ENCODE results near the gene C19orf73. TPM values are rescaled to one million over a fixed set of nuclear protein-coding genes. Genes with fewer than 3 reads are reported as not detected.
A peak's percentile ranks its signal among the peaks of the same experiment; 100 is the strongest.

C19orf73 gene
- total RNA-seq, 6 donors from 2014 or later = 0.89 to 7.9 (median 2.3) TPM; not detected in 1

GRCh38 chr19:49101160-49101559 is 17.8 kb downstream of the C19orf73 start:
- Histone ChIP-seq H3K27ac (no peak overlapping the region), H3K9me3 (no peaks in the 10 kb centered on the region), H3K27me3 (no peaks in the 10 kb centered on the region), H3K4me3 (no peak overlapping the region), H3K36me3 (peaks cover 19 to 99% (median 87%) of the 10 kb centered on the region in 4 donors), H3K4me1 (peaks cover 4 to 5% (median 4%) of the 10 kb centered on the region in 4 donors)
- 89 to 91% methylated on average over 9 to 12 of the region's 12 CpGs for WGBS, 2 donors
- TF ChIP-seq POLR2AphosphoS5 (IDR thresholded peaks at IDR 0.05) (no peak), EP300 (IDR thresholded peaks at IDR 0.05) (no peak), POLR2A (IDR thresholded peaks at IDR 0.05) (no peak), CTCF (IDR thresholded peaks at IDR 0.05) (no peak)
- no peak for ATAC-seq (ENCODE audit: low FRiP score in 2 of 2)
- peak in 1 of 2 donors; percentile 47 for DNase-seq

GRCh38 chr19:49098795-49099194 is 20.1 kb downstream of the C19orf73 start:
- H3K27me3 ChIP-seq = no peaks in the 10 kb centered on the region
- WGBS, 2 donors = 57 to 65% methylated on average over 4 of the region's 4 CpGs
- ATAC-seq (ENCODE audit: low FRiP score in 2 of 2) = no peak
- peaks cover 4 to 5% (median 4%) of the 10 kb centered on the region in 4 donors for H3K4me1 ChIP-seq
- no peak for DNase-seq
- H3K36me3 ChIP-seq = peaks cover 19 to 97% (median 81%) of the 10 kb centered on the region in 4 donors
- no peaks in the 10 kb centered on the region for H3K9me3 ChIP-seq
- no peak overlapping the region for H3K4me3 ChIP-seq
- TF ChIP-seq POLR2A (IDR thresholded peaks at IDR 0.05) (no peak), EP300 (IDR thresholded peaks at IDR 0.05) (no peak), CTCF (IDR thresholded peaks at IDR 0.05) (no peak), POLR2AphosphoS5 (IDR thresholded peaks at IDR 0.05) (no peak)
- H3K27ac ChIP-seq = no peak overlapping the region

- Histone ChIP-seq H3K4me3 (no peak overlapping the region), H3K9me3 (no peaks in the 10 kb centered on the region), H3K36me3 (peaks cover 19 to 97% (median 81%) of the 10 kb centered on the region in 4 donors), H3K4me1 (peaks cover 4 to 5% (median 4%) of the 10 kb centered on the region in 4 donors), H3K27me3 (no peaks in the 10 kb centered on the region), H3K27ac (no peak overlapping the region)
- 60 to 62% methylated on average over 7 to 8 of the region's 8 CpGs for WGBS, 2 donors
- ATAC-seq (ENCODE audit: low FRiP score in 2 of 2) = peak; percentile 84 to 90
- TF ChIP-seq POLR2AphosphoS5 (IDR thresholded peaks at IDR 0.05) (no peak), POLR2A (IDR thresholded peaks at IDR 0.05) (no peak), EP300 (IDR thresholded peaks at IDR 0.05) (no peak), CTCF (IDR thresholded peaks at IDR 0.05) (peak; percentile 93 to 98 (median 97))
- DNase-seq = peak in 1 of 2 donors; percentile 63
Measured at GRCh38 chr19:49097453-49098288, 21.3 kb downstream of the C19orf73 start.

GRCh38 chr19:49094505-49095482 is 24.1 kb downstream of the C19orf73 start:
- Histone ChIP-seq H3K9me3 (no peaks in the 10 kb centered on the region), H3K27me3 (no peaks in the 10 kb centered on the region), H3K4me3 (no peak overlapping the region), H3K36me3 (peaks cover 19 to 97% (median 80%) of the 10 kb centered on the region in 4 donors), H3K27ac (no peak overlapping the region), H3K4me1 (peaks cover 4 to 5% (median 4%) of the 10 kb centered on the region in 4 donors)
- TF ChIP-seq POLR2A (IDR thresholded peaks at IDR 0.05) = no peak
- TF ChIP-seq CTCF (IDR thresholded peaks at IDR 0.05) = no peak
- TF ChIP-seq POLR2AphosphoS5 (IDR thresholded peaks at IDR 0.05) = no peak
- no peak for TF ChIP-seq EP300 (IDR thresholded peaks at IDR 0.05)
- ATAC-seq (ENCODE audit: low FRiP score in 2 of 2) (no peak), DNase-seq (peak in 1 of 2 donors; percentile 58)
- 85 to 87% methylated on average over 22 to 23 of the region's 23 CpGs for WGBS, 2 donors
